Measurements from ENCODE around the gene ABHD6.
"Not testable (repeated sequence)": the region's sequence is repeated elsewhere in the genome, so short reads cannot be mapped to it uniquely, and the experiment has no call there.

ABHD6 gene

GRCh38 chr3:58237238-58237940, at the start of gene ABHD6:
TSS of gene ABHD6 (plus strand) at chr3:58237792. CDS start at chr3:58256587, 18,795 bp downstream.
- peak; percentile 57 for DNase-seq

GRCh38 chr3:58188173-58188564, 49.4 kb upstream of the ABHD6 start:
- no peak for DNase-seq

- DNase-seq = peak; percentile 3
These were observed 48.6 kb upstream of the ABHD6 start for GRCh38 chr3:58188921-58189451.

- DNase-seq = no peak
These were observed 47.9 kb upstream of the ABHD6 start for GRCh38 chr3:58189691-58190090.

- no peak for DNase-seq
These were observed 47.3 kb upstream of the ABHD6 start for GRCh38 chr3:58190291-58190690.

- DNase-seq = no peak
These were observed 46.7 kb upstream of the ABHD6 start for GRCh38 chr3:58190882-58191281.

GRCh38 chr3:58191361-58191991, 46.1 kb upstream of the ABHD6 start:
- no peak for DNase-seq

- no peak for DNase-seq
These were observed 45.5 kb upstream of the ABHD6 start for GRCh38 chr3:58192069-58192468.

- no peak for DNase-seq
These were observed 43.7 kb upstream of the ABHD6 start for GRCh38 chr3:58193682-58194407.

- DNase-seq = no peak
These were observed 40.0 kb upstream of the ABHD6 start for GRCh38 chr3:58197588-58197987.

- no peak for DNase-seq
These were observed 39.2 kb upstream of the ABHD6 start for GRCh38 chr3:58198362-58198761.

- no peak for DNase-seq
These were observed 38.8 kb upstream of the ABHD6 start for GRCh38 chr3:58198804-58199203.

GRCh38 chr3:58200121-58200709, 37.4 kb upstream of the ABHD6 start:
- no peak for DNase-seq

- DNase-seq = no peak
These were observed 36.7 kb upstream of the ABHD6 start for GRCh38 chr3:58200846-58201355.

GRCh38 chr3:58201451-58201850, 36.1 kb upstream of the ABHD6 start:
- not testable (repeated sequence) for DNase-seq

GRCh38 chr3:58202917-58203360, 34.7 kb upstream of the ABHD6 start:
- DNase-seq = no peak

GRCh38 chr3:58203541-58203940, 34.1 kb upstream of the ABHD6 start:
- no peak for DNase-seq

GRCh38 chr3:58204720-58205119, 32.9 kb upstream of the ABHD6 start:
- no peak for DNase-seq

- no peak for DNase-seq
These were observed 31.6 kb upstream of the ABHD6 start for GRCh38 chr3:58205981-58206380.

- DNase-seq = no peak
These were observed 31.1 kb upstream of the ABHD6 start for GRCh38 chr3:58206406-58207011.

GRCh38 chr3:58207954-58208353, 29.6 kb upstream of the ABHD6 start:
- DNase-seq = no peak

- DNase-seq = no peak
These were observed 27.7 kb upstream of the ABHD6 start for GRCh38 chr3:58209933-58210332.

Measured in MV-4-11 (cell line).